Suprapubic skin (tissue), 4 donors: ENCODE results near the gene ATP9B. TPM values are rescaled to one million over a fixed set of nuclear protein-coding genes. Genes with fewer than 3 reads are reported as not detected.

Source experiments
- DNase-seq, 2 donors: peaks; one replicate each; pipeline ENCODE4 v3.0.0-alpha.2; 2019; ENCODE audit warnings: low spot score in 2 of 2
- H3K27ac ChIP-seq: fragments of 200-600 bp; sonication (generic); one replicate; pipeline ENCODE4 v1.5.1; 2019
- H3K27me3 ChIP-seq: fragments of 200-600 bp; sonication (generic); one replicate; pipeline ENCODE4 v1.5.1; 2019
- H3K36me3 ChIP-seq: fragments of 200-600 bp; sonication (generic); one replicate; pipeline ENCODE4 v1.5.1; 2019
- H3K4me1 ChIP-seq: fragments of 200-600 bp; sonication (generic); one replicate; pipeline ENCODE4 v1.5.1; 2019
- H3K4me3 ChIP-seq: fragments of 200-600 bp; sonication (generic); one replicate; pipeline ENCODE4 v1.5.1; 2019; ENCODE audit warnings: mild to moderate bottlenecking
- H3K9me3 ChIP-seq: fragments of 200-600 bp; sonication (generic); one replicate; pipeline ENCODE4 v1.5.1; 2019
- CTCF ChIP-seq, 2 donors: fragments of 200-600 bp in 1 of 2; fragments of 450-650 bp in 1 of 2; sonication (generic) in 1 of 2; IDR thresholded peaks; one replicate each; pipeline ENCODE4 v1.5.1; 2016 to 2019; ENCODE audit warnings: antibody characterized with exemption in 2 of 2, mild to moderate bottlenecking in 1 of 2, moderate library complexity in 1 of 2
- EP300 ChIP-seq: sonication (generic); formaldehyde crosslinking; IDR thresholded peaks from one replicate; pipeline ENCODE4 v1.6.1; 2017; ENCODE audit warnings: antibody characterized with exemption
- POLR2A ChIP-seq, 2 donors: fragments of 450-650 bp; IDR thresholded peaks; one replicate each; pipeline ENCODE4 v1.6.1; 2017; ENCODE audit warnings: antibody characterized with exemption in 2 of 2, mild to moderate bottlenecking in 2 of 2, moderate library complexity in 2 of 2
- POLR2AphosphoS5 ChIP-seq, 3 donors: sonication (generic); formaldehyde crosslinking; IDR thresholded peaks; one replicate each; pipeline ENCODE4 v1.6.1; 2017; ENCODE audit warnings: antibody characterized with exemption in 3 of 3
- WGBS: methylation state at CpG from one replicate; pipeline ENCODE4 v1.1.5; 2018; 5-methylcytosine and 5-hydroxymethylcytosine counted together
- total RNA-seq, 4 donors: library from RNA; depleted of rRNA; stranded (reverse); fragments of >200 nt; gene quantifications; one replicate each; pipeline ENCODE4 v1.1.0, GENCODE V29; 2016

The ATP9B gene
- total RNA-seq, 4 donors from 2014 or later: 30.2 to 109 (median 37.4) TPM

- TF ChIP-seq EP300 (no peak), CTCF (IDR thresholded peaks at IDR 0.05) (no peak), POLR2AphosphoS5 (IDR thresholded peaks at IDR 0.05) (no peak), POLR2A (IDR thresholded peaks at IDR 0.05) (no peak)
- Histone ChIP-seq H3K27me3 (no peaks in the 10 kb centered on the region), H3K4me3 (no peak overlapping the region), H3K9me3 (no peaks in the 10 kb centered on the region), H3K27ac (no peak overlapping the region), H3K36me3 (peaks cover 5% of the 10 kb centered on the region), H3K4me1 (no peaks in the 10 kb centered on the region)
- no peak for DNase-seq
- 87% methylated on average over 19 of the region's 19 CpGs for WGBS
Measured at GRCh38 chr18:79217979-79218604, 148.9 kb downstream of the ATP9B start.

GRCh38 chr18:79218605-79219190, 149.5 kb downstream of the ATP9B start:
- Histone ChIP-seq H3K4me1 (no peaks in the 10 kb centered on the region), H3K36me3 (peaks cover 5% of the 10 kb centered on the region), H3K27ac (no peak overlapping the region), H3K9me3 (no peaks in the 10 kb centered on the region), H3K27me3 (no peaks in the 10 kb centered on the region), H3K4me3 (no peak overlapping the region)
- 85% methylated on average over 10 of the region's 10 CpGs for WGBS
- DNase-seq: no peak
- TF ChIP-seq POLR2A (IDR thresholded peaks at IDR 0.05) (no peak), POLR2AphosphoS5 (IDR thresholded peaks at IDR 0.05) (no peak), EP300 (no peak), CTCF (IDR thresholded peaks at IDR 0.05) (no peak)

- TF ChIP-seq POLR2AphosphoS5 (IDR thresholded peaks at IDR 0.05) (no peak), EP300 (no peak), POLR2A (IDR thresholded peaks at IDR 0.05) (no peak), CTCF (IDR thresholded peaks at IDR 0.05) (no peak)
- Histone ChIP-seq H3K36me3 (peaks cover 6% of the 10 kb centered on the region), H3K4me3 (no peak overlapping the region), H3K4me1 (no peaks in the 10 kb centered on the region), H3K27me3 (no peaks in the 10 kb centered on the region), H3K27ac (no peak overlapping the region), H3K9me3 (no peaks in the 10 kb centered on the region)
- DNase-seq: no peak
- WGBS: no CpG with 5 or more reads among the region's 5 CpGs
Measured at GRCh38 chr18:79221136-79221535, 151.9 kb downstream of the ATP9B start.

GRCh38 chr18:79222790-79223189, 153.6 kb downstream of the ATP9B start:
- TF ChIP-seq POLR2AphosphoS5 (IDR thresholded peaks at IDR 0.05) (no peak), CTCF (IDR thresholded peaks at IDR 0.05) (no peak), EP300 (no peak), POLR2A (IDR thresholded peaks at IDR 0.05) (no peak)
- H3K36me3 ChIP-seq: peaks cover 4% of the 10 kb centered on the region
- H3K4me1 ChIP-seq: no peaks in the 10 kb centered on the region
- DNase-seq: no peak
- no peak overlapping the region for H3K27ac ChIP-seq
- H3K4me3 ChIP-seq: no peak overlapping the region
- WGBS: 71% methylated on average over 1 of the region's 1 CpG
- no peaks in the 10 kb centered on the region for H3K27me3 ChIP-seq
- H3K9me3 ChIP-seq: no peaks in the 10 kb centered on the region

GRCh38 chr18:79223431-79223830, 154.2 kb downstream of the ATP9B start:
- H3K27ac ChIP-seq: no peak overlapping the region
- no peak for DNase-seq
- no peaks in the 10 kb centered on the region for H3K9me3 ChIP-seq
- no peaks in the 10 kb centered on the region for H3K4me1 ChIP-seq
- 67% methylated on average over 1 of the region's 1 CpG for WGBS
- H3K36me3 ChIP-seq: peaks cover 4% of the 10 kb centered on the region
- TF ChIP-seq CTCF (IDR thresholded peaks at IDR 0.05) (no peak), EP300 (no peak), POLR2AphosphoS5 (IDR thresholded peaks at IDR 0.05) (no peak), POLR2A (IDR thresholded peaks at IDR 0.05) (no peak)
- no peaks in the 10 kb centered on the region for H3K27me3 ChIP-seq
- H3K4me3 ChIP-seq: no peak overlapping the region
